ENCODE measurements around the gene MEFV.
"Not testable (repeated sequence)": the region's sequence is repeated elsewhere in the genome, so short reads cannot be mapped to it uniquely, and the experiment has no call there.

MEFV gene

GRCh38 chr16:3202903-3203539 is 53.4 kb downstream of the MEFV start:
- H3K4me1 ChIP-seq: no peaks in the 10 kb centered on the region
- intact Hi-C loops (cut with DNase I; ENCODE audit: low total_unique reads): no loop called here
- TF ChIP-seq CTCF (IDR thresholded peaks at IDR 0.05): no peak

DNA sequence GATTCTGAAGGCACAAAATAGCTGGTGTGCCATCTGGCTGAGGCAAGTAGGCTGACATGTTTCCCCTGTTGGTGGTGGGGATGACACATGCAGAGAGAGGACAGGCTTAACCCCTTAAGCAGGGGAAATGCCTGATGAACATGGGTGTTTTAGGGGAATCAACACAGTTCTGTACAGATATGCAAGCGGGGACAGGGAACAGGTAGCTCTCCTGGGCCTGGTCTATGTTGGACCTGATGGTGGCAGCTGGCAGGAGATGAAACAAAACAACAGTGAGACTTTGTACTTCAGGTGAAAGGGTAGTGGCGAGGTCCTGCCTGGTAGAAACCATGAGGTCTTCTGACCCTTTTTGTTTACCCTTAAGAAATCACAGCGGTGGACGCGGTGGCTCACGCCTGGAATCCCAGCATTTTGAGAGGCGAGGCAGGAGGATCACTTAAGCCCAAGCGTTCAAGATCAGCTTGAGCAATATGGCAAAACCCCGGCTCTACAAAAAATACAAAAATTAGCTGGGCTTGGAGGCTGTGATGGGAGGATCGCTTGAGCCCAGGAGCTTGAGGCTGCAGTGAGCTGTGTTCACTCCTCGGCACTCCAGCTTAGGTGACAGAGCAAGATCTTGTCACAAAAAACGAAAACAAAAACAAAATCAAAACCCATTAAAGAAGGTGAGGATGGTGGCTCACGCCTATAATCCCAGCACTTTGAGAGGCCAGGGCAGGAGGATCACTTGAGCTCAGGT is 57.9 kb downstream of the MEFV start:
- DNase-seq: no peak
- intact Hi-C loops (cut with DNase I; ENCODE audit: low total_unique reads): no loop called here
- H3K36me3 ChIP-seq: no peaks in the 10 kb centered on the region
- TF ChIP-seq CTCF (IDR thresholded peaks at IDR 0.05): no peak
- H3K27ac ChIP-seq: no peak overlapping the region
- H3K9me3 ChIP-seq: no peaks in the 10 kb centered on the region
- no peaks in the 10 kb centered on the region for H3K4me1 ChIP-seq
- peaks cover under 1 to 47% of the 10 kb centered on the region in 2 donors for H3K27me3 ChIP-seq
- no peak overlapping the region for H3K4me3 ChIP-seq

More at GRCh38 chr16:3202903-3203539, 53.4 kb downstream of the MEFV start:
- H3K9me3 ChIP-seq: peaks cover 0 to 20% (median 16%) of the 10 kb centered on the region in 3 donors
- H3K36me3 ChIP-seq: no peaks in the 10 kb centered on the region
- no peak overlapping the region for H3K27ac ChIP-seq
- H3K4me3 ChIP-seq: no peak overlapping the region
- DNase-seq: no peak
- H3K27me3 ChIP-seq: peaks cover 0 to 22% of the 10 kb centered on the region in 2 donors

- H3K36me3 ChIP-seq; H3K4me3 ChIP-seq; DNase-seq; H3K4me1 ChIP-seq; H3K27ac ChIP-seq; H3K9me3 ChIP-seq; intact Hi-C loops (cut with DNase I; ENCODE audit: low total_unique reads): not testable (repeated sequence)
- H3K27me3 ChIP-seq: peaks cover 2 to 54% of the 10 kb centered on the region in 2 donors
Measured at GRCh38 chr16:3197694-3198333, 58.6 kb downstream of the MEFV start.

DNA sequence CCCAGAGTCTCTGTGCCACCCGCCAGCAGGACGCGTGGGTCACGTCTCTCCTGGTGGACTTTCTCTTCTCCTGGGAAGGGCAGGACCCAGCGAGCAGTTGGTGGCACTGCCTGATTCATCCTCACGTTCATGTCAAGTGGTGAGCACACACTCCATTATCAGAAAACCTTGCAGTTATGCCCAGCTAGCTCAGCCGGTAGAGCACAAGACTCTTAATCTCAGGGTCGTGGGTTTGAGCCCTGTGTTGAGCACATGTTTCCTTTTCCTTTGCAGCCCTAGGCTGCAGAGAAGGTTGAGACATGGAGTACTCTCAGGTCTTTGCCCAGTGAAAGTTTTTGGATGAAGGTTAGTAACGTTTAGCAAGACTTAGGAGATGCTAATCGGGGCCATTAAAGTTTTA is 60.5 kb downstream of the MEFV start:
- Histone ChIP-seq H3K36me3 (no peaks in the 10 kb centered on the region), H3K4me1 (no peaks in the 10 kb centered on the region), H3K27ac (no peak overlapping the region), H3K9me3 (no peaks in the 10 kb centered on the region), H3K4me3 (no peak overlapping the region), H3K27me3 (peaks cover 8 to 72% of the 10 kb centered on the region in 2 donors)
- intact Hi-C loops (cut with DNase I; ENCODE audit: low total_unique reads): loop anchor here (1.0 kb wide), 1 partner anchor 26 kb away; no protein-coding TSS in a partner anchor
- no peak for TF ChIP-seq CTCF (IDR thresholded peaks at IDR 0.05)
- DNase-seq: no peak

- H3K27me3 ChIP-seq: peaks cover 8 to 77% of the 10 kb centered on the region in 2 donors
Measured at GRCh38 chr16:3194792-3195191, 61.6 kb downstream of the MEFV start.

More at GRCh38 chr16:3194792-3195191, 61.6 kb downstream of the MEFV start:
- Histone ChIP-seq H3K4me1 (peaks cover 0 to 2% (median 0%) of the 10 kb centered on the region in 4 donors), H3K9me3 (no peaks in the 10 kb centered on the region), H3K4me3 (no peak overlapping the region), H3K36me3 (no peaks in the 10 kb centered on the region), H3K27ac (no peak overlapping the region)
- intact Hi-C loops (cut with DNase I; ENCODE audit: low total_unique reads): no loop called here
- no peak for DNase-seq
- TF ChIP-seq CTCF (IDR thresholded peaks at IDR 0.05): no peak
